ENCODE results near the gene KLF8. TPM values are rescaled to one million over a fixed set of nuclear protein-coding genes. Genes with fewer than 3 reads are reported as not detected.
A peak's percentile ranks its signal among the peaks of the same experiment; 100 is the strongest.
"Not testable (repeated sequence)": the region's sequence is repeated elsewhere in the genome, so short reads cannot be mapped to it uniquely, and the experiment has no call there.

Gene KLF8
- 3.3 TPM for total RNA-seq
- long read RNA-seq, partial matches to known transcripts = 0 of 3 reads
- long read RNA-seq, other reads (novel, unspliced or antisense) = 1 of 3 reads

- no peaks in the 10 kb centered on the region for H3K27me3 ChIP-seq (ENCODE audit: low read depth)
- H3K9me3 ChIP-seq (replicated peaks) = no peaks in the 10 kb centered on the region
- H3K4me1 ChIP-seq = peaks cover 16% of the 10 kb centered on the region
- H3K4me3 ChIP-seq = peak within 1 kb of the TSS; percentile 68
- H3K36me3 ChIP-seq = no peaks in the 10 kb centered on the region
- H3K27ac ChIP-seq (replicated peaks) = peak within 1 kb of the TSS; percentile 75
- peak; percentile 46 for DNase-seq
- intact Hi-C loops (cut with micrococcal nuclease) = no loop called here
- no peak for TF ChIP-seq CTCF (IDR thresholded peaks at IDR 0.05; ENCODE audit: borderline replicate concordance)
Observed at GRCh38 chrX:56232221-56233082, at the start of gene KLF8. KLF8 (plus strand) TSS chrX:56232356; CDS start chrX:56233335, 979 bp downstream.

DNA sequence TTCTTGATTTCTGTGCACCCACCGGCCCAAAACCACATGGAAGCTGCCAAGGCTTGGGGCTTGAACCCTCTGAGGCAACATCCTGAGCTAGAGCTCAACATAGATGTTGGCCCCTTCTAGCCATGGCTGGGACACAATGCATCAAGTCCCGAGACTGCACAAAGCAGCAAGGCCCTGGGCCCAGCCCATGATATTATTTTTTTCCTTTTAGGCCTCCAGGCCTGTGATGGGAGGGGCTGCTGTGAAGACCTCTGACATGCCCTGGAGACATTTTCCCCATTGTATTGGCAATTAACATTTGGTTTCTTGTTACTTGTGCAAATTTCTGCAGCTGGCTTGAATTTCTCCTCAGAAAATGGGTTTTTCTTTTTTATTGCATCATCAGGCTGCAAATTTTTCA, 25.2 kb upstream of the KLF8 start:
- H3K9me3 ChIP-seq (replicated peaks); intact Hi-C loops (cut with micrococcal nuclease); H3K36me3 ChIP-seq; H3K4me3 ChIP-seq; H3K27ac ChIP-seq (replicated peaks); H3K4me1 ChIP-seq; H3K27me3 ChIP-seq (ENCODE audit: low read depth); DNase-seq: not testable (repeated sequence)

GRCh38 chrX:56211701-56212100, 20.5 kb upstream of the KLF8 start:
- no peaks in the 10 kb centered on the region for H3K9me3 ChIP-seq (replicated peaks)
- no peaks in the 10 kb centered on the region for H3K36me3 ChIP-seq
- DNase-seq = no peak
- no peaks in the 10 kb centered on the region for H3K4me1 ChIP-seq
- H3K4me3 ChIP-seq = no peak overlapping the region
- TF ChIP-seq CTCF (IDR thresholded peaks at IDR 0.05; ENCODE audit: borderline replicate concordance) = no peak
- intact Hi-C loops (cut with micrococcal nuclease) = no loop called here
- no peak overlapping the region for H3K27ac ChIP-seq (replicated peaks)
- no peaks in the 10 kb centered on the region for H3K27me3 ChIP-seq (ENCODE audit: low read depth)

DNA sequence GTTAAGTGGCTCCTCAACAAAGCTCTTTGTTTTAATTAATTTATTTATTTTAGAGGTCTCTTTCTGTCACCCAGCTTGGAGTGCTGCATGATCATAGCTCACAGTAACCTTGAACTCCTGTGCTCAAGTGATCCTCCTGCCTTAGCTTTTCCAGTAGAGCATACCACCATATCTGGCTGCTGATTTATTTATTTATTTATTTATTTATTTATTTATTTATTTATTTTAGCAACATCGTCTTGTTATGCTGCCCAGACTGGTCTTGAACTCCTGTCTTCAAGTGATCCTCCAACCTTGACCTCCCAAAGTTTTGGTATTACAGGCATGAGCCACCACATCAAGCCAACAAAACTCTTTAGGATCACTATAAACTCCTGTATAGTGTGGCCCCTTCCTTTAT, 15.8 kb upstream of the KLF8 start:
- Histone ChIP-seq H3K9me3 (replicated peaks) (no peaks in the 10 kb centered on the region), H3K27me3 (ENCODE audit: low read depth) (no peaks in the 10 kb centered on the region), H3K27ac (replicated peaks) (no peak overlapping the region), H3K4me1 (no peaks in the 10 kb centered on the region), H3K36me3 (no peaks in the 10 kb centered on the region), H3K4me3 (no peak overlapping the region)
- TF ChIP-seq CTCF (IDR thresholded peaks at IDR 0.05; ENCODE audit: borderline replicate concordance) = no peak
- no peak for DNase-seq
- intact Hi-C loops (cut with micrococcal nuclease) = no loop called here

- no peak for DNase-seq
- peak; percentile 38 for TF ChIP-seq CTCF (IDR thresholded peaks at IDR 0.05; ENCODE audit: borderline replicate concordance)
- intact Hi-C loops (cut with micrococcal nuclease) = loop anchor here (10.0 kb wide), 1 partner anchor 1835 kb away; no protein-coding TSS in a partner anchor
- Histone ChIP-seq H3K4me3 (no peak overlapping the region), H3K27ac (replicated peaks) (peak overlapping the region; percentile 27), H3K9me3 (replicated peaks) (no peaks in the 10 kb centered on the region), H3K4me1 (no peaks in the 10 kb centered on the region), H3K27me3 (ENCODE audit: low read depth) (no peaks in the 10 kb centered on the region), H3K36me3 (no peaks in the 10 kb centered on the region)
Observed at GRCh38 chrX:56219700-56220099, 12.5 kb upstream of the KLF8 start.

GRCh38 chrX:56221101-56221500, 11.1 kb upstream of the KLF8 start:
- no peak overlapping the region for H3K27ac ChIP-seq (replicated peaks)
- no peak for DNase-seq
- H3K27me3 ChIP-seq (ENCODE audit: low read depth) = no peaks in the 10 kb centered on the region
- H3K4me1 ChIP-seq = no peaks in the 10 kb centered on the region
- no peaks in the 10 kb centered on the region for H3K36me3 ChIP-seq
- H3K9me3 ChIP-seq (replicated peaks) = no peaks in the 10 kb centered on the region
- H3K4me3 ChIP-seq = no peak overlapping the region
- intact Hi-C loops (cut with micrococcal nuclease) = loop anchor here (10.0 kb wide), 1 partner anchor 1836 kb away; no protein-coding TSS in a partner anchor
- no peak for TF ChIP-seq CTCF (IDR thresholded peaks at IDR 0.05; ENCODE audit: borderline replicate concordance)
